HG02759 (cell line): ENCODE measurements around the gene KPNA6.
A peak's percentile ranks its signal among the peaks of the same experiment; 100 is the strongest.
"Not testable (repeated sequence)": the region's sequence is repeated elsewhere in the genome, so short reads cannot be mapped to it uniquely, and the experiment has no call there.

Experiments
- ATAC-seq: cut with Tn5 transposase; IDR thresholded peaks from one replicate; pipeline ENCODE4 v1.9.1; 2021; ENCODE audit warnings: mild to moderate bottlenecking, moderate library complexity; ENCODE audit not compliant: unreplicated experiment

Gene KPNA6

DNA sequence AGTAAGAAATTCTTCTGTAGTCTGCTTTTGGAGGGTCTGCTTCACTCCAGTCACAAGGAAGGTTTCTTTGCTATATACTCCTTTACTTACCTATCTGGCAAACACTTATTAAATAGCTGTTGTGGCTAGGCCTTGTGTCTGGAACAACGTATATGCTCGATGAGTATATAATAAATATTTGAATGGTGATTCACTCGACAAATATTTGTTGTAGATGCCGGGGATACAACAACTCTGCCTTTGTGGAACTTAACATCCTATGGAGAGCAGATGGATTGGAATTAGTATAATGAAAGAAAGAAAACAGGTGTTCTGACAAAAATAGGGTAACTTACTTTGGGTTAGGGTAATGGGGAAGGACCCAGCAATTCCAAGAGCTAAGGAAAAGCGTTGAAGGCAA is 31.1 kb downstream of the KPNA6 start:
- ATAC-seq: no peak

DNA sequence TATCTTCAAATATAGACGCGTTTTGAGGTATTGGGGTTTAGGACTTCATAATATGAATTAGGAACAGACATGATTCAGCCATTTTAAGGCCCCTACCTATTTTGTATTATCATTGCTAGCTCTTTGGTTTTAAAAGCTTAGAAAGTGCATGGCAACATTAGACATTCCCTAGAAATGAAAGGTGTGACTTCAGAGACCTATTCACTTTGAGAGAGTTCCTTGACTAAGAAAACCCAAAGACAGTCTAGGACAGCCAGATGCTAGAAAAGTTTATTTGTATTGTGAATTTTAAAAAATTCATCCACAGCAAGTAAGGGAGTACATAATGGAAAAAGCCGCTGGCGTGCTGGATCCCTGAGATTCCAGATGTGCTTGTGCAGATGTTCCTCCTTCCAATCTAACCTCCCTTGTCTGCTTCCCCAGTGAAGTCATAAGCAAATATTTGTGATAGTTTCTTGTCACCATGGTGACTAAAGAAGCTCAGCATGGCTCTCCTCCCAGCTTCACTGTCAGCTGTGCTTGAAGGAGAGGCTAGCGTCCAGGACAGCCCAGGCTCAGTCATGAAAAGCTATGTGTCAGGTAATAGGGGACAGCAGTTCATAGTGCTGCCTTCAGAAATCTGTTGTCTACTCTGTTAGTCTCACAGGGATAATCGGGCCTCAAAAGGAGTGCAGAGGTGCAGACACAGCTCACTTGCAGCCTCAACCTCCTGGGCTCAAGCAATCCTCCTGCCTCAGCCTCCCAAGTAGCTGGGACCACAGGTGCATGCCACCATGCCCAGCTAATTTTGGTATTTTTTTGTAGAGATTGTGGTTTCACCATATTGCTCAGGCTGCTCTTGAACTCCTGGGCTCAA is 34.8 kb downstream of the KPNA6 start:
- no peak for ATAC-seq

DNA sequence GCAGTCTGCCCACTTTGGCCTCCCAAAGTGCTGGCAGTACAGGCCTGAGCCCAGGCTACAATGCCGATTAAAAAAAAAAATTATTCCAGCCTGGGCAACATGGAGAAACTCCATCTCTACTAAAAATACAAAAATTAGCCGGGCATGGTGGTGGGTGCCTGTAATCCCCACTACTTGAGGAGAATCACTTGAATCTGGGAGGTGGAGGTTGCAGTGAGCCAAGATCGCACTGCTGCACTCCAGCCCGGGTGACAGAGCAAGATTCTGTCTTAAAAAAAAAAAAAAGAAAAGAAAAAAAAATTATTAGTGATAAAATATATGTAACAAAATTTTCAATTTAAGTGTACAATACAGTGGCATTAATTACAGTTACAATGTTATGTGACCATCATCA is 35.4 kb downstream of the KPNA6 start:
- ATAC-seq: not testable (repeated sequence)

DNA sequence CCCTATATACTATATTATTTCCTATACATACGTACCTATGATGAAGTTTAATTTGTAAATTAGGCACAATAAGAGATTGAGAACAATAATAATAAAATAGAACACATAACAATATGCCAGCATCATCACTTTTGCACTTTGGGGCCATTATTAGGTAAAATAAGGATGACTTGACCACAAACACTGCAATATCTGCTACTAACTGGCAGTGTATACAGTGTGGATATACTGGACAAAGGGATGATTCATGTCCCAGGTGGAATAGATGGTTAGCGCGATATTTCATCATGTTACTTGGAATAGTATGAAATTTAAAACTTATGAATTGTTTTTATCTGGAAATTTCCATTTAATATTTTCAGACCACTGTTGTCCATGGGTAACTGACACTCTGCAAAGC is 36.2 kb downstream of the KPNA6 start:
- ATAC-seq: no peak

DNA sequence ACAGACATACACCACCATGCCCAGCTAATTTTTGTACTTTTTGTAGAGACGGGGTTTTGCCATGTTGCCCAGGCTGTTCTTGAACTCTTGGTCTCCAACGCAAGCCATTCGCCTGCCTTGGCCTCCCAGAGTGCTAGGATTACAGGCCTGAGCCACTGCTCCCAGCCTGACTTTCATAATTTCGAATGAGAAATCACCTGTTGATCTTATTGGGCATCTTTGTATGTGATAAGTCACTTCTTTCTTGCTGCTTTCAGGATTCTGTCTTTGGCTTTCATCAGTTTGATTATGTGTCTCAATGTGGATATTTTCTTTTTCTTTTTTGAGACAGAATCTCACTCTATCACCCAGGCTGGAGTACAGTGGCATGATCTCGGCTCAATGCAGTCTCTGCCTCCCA is 39.9 kb downstream of the KPNA6 start:
- ATAC-seq: not testable (repeated sequence)

DNA sequence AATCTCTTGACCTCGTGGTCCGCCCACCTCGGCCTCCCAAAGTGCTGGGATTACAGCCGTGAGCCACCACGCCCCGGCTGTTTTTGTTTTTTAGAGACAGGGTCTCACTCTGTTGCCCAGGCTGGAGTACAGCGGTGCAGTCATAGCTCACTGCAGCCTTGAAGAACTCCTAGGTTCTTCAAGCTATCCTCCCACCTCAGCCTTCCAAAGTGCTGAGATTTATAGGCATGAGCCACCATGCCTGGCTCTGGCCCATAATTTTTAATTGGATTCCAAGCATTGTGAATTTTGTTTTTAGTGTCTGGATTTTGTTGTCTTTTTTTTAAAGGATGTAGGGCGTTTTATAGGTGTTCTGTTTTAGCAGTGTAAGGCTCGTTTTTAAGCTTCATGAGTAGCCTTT is 43.0 kb downstream of the KPNA6 start:
- no peak for ATAC-seq

DNA sequence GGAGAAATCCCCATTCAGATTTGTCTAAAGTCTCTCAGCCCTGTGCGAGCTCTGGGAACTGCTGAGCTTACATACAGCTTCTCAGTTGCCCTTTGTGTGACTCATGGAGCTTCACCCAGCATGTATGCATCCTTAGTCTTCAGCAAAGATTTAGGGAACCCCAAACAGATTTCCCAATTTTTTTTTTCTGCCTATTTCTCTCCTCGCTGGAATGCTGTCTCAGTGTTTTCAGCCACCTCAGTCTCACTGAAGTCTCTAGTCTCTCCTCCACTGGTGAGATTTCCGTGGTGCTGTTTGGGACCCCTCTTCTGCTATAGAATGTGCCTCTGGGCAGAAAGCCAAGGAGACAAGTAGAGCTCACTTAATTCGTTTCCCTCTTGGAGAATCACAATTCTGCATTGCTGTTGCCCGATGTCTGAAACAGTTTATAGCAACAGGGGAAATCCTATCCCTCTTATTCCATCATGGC is 43.5 kb downstream of the KPNA6 start:
- ATAC-seq: no peak

DNA sequence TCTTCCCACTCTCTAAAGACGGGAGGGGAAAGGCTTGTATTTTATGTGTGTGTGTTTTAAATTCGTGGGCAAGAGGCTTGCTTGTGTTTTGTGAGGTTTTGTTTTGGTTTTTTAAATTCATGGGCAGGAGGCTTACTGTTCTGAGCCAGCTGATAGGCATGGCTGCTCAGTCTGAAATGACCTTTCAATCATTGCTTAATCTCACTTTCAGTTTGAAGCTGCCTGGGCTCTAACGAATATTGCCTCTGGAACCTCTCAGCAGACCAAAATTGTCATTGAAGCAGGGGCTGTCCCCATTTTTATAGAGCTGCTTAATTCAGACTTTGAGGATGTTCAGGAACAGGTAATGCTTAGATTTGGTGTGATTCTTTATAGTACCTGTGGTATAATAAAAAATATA is 51.3 kb downstream of the KPNA6 start:
- peak; percentile 43 for ATAC-seq

DNA sequence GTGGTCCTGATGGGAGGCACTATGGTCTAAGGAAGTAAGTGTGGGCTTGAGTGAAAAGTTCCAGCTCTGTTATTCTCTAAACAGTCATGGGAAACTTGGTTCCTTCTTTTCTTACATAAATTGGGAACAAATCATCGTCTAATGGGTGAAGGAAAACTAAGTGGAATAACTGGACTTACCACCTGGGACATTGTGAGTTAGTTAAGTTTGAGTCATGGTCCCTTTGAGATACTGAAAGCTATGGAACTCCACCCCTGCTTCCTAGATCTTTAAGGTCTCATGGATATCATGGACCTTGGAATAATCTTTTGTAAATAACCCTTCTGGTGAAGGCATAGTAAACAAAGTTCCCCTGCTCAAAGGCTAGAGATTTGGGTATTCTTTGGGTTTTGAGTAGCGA is 55.5 kb downstream of the KPNA6 start:
- ATAC-seq: no peak

DNA sequence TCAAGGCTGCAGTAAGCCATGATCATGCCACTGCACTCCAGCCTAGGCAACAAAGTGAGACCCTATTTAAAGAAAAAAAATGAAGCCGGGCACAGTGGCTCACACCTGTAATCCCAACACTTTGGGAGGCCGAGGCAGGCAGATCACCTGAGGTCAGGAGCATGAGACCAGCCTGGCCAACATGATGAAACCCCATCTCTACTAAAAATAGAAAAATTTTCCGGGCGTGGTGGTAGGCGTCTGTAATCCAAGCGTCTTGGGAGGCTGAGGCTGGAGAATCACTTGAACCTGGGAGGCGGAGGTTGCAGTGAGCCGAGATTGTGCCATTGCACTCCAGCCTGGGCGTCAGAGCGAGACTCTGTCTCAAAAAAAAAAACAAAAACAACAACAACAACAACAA is 57.8 kb downstream of the KPNA6 start:
- not testable (repeated sequence) for ATAC-seq

DNA sequence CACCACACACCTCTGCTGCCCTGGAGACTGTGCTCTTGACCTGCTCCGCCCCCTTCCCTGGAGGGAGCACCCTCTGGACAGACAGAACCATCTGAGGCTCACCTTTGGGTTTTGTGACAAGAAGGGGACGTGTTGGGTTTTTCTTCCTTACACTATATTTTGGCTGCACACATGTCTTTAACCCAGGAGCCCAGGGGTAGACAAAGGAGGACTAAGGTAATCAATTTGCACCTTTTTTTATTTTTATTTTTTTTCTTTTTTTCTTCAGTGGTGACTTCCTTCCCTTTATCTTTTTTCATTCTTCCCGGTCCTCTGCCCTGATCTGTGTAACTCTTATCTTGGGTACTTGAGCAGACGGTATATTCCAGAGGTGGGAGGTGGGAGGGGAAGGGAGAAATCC is 63.1 kb downstream of the KPNA6 start:
- ATAC-seq: no peak

DNA sequence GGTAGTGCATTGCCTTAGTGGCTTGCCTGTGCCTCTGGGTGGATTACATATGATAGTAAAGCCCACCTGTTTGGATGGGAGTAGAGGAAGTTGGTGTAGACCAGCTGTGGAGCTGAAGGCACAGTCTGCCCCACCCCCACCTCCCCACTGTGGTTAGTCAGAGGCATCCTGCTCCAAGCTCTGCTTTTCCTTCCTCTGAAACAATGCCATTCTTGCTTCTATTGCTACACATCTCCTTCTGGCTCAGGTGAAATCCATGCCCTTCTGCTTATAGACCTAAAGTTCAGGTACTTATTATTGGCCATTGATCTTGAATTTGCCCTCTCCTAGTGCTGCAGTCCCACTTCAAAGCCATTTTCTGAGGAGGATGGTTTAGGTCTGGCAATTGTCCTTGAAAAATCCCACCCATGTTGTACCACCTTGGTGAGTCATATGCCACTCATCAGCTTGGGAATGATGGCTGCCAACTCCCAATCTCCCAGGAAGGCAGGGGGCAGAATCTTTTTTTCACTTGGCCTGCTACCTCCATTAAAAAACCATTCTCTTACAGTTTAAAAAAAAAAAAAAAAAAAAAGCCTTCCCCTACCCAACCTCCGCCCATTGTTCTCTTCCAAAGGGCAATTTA is 64.9 kb downstream of the KPNA6 start:
- no peak for ATAC-seq

DNA sequence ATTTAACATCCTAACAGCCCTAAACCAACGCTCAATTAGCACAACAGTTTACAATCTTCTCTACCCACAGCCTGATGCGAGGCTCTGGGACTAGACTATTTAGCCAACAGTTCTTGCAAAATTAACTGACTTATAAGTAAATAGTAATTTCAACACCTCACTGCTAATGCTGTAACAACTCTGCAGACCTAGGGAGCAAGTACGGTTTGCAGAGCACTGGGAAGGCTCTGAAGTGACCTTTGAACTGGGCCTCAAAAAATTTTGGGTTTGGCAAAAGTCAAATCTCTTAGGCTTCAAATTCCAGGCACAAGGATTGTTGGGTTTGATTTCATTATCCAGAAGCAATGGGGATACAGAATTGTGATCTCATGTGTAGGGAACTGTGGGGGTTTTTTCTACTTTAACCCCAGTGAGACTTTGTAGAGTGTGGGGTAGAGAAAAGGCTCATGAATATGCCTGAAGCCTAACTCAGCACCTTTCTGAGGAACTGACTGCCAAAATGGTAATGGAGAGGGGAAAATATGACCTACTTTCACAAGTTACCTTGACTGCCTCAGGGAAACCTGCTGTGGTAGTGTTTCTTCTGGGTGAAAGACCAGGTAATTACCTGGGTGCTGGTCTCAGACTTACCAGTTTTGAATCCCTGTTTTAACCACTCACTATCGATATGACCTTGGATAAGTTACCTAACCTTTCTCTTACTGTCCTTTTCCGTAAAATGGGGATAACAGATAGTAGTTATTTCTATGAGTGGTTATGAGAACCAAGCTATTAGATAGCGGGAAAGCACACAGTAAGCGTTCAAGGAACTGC is 70.7 kb downstream of the KPNA6 start:
- no peak for ATAC-seq

DNA sequence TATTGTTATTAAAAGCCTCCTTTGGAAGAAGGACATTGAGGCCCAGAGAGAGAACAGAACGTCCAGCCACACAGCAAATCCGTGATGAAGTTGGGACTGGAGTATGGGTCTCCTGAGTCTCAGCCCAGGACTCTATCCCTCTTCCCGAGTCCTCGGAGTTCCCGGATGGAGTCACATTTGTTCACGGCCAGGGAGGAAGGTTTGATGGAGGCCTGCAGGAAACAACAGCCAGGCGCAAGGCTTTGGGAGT is 71.3 kb downstream of the KPNA6 start:
- ATAC-seq: no peak

DNA sequence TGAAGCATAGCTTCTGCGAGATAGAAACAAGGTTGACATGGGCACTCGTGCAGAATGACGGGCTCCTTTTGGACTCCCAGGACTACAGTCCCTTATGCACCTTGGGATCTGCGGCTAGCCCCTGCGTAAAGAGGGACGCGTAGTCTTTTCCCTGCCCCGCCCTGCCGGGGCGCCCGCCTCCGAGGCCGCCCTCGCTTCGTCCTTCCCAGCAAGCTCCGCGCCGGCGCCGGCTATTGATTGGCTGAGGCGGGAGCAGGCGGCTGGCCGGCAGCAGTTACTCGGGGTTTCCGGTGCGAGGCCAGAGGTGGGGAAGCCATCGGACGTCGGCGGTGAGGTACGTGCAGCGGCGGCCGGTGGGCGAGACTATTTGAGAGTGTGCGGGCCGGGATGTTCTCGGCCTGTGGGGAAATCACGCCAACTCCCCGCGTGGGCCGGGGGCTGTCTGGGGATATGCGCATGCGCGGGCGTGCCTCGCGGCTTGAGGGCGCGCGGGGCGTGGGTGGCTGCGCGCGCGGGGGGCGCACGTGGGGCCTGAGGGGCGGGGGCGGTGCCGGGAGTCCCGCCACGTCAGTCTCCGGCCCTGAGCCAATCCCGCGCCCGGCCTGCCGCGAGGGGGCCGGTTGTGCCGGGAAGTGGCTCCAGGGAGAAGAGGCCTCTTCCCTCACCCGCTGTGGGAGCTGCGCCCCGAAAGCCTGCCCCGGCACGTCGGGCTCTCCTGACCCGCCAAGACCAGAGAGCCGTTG is 71.8 kb downstream of the KPNA6 start, which contains the start of gene TXLNA:
TSS of gene TXLNA (plus strand) at position 233 of the 743 bp plus-strand sequence. CDS start 671 bp downstream, outside the sequence.
- peak; percentile 90 for ATAC-seq

DNA sequence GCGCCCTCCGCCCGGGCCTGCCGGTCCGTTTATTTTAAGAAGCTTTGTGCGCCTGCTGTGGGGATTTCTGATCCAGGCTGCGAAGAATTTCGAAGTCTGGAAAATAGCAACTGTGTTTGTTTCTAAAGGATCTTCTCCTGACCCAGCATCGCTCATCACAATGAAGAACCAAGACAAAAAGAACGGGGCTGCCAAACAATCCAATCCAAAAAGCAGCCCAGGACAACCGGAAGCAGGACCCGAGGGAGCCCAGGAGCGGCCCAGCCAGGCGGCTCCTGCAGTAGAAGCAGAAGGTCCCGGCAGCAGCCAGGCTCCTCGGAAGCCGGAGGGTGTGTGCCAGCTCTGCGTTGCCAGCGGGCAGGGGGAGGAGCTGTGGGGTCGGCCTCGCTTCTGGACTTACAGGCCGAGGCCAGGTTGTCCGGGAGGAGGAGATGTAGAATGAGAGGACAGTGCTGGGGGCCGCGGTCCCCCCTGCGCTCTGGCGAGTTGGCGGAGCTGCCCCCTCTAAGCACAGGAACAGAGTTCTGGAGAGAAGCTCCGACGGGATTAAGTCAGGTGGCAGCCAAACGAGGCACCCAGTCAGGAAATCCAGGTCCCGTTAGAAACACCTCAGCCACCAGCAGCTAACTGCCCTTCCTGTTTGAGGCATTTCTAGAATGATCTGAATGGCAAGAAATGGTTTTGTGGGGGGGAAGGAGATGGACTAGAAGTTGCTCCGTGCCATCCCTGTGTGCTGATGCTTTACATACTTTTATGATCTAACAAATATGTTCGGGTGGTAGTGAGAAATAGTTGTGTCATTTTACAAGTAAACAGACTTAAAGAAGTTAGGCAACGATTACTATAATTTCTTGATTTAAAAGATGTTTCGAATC is 72.6 kb downstream of the KPNA6 start:
- ATAC-seq: no peak

DNA sequence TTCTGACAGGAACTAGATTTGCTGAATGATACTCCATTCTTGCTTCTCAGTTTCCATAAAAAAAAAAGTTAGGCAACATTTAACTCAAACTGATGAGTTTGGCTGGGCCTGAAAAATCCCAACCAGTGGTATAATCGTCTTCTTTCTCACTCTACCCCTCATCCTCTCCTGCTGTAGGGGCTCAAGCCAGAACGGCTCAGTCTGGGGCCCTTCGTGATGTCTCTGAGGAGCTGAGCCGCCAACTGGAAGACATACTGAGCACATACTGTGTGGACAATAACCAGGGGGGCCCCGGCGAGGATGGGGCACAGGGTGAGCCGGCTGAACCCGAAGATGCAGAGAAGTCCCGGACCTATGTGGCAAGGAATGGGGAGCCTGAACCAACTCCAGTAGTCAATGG is 73.2 kb downstream of the KPNA6 start:
- ATAC-seq: no peak

DNA sequence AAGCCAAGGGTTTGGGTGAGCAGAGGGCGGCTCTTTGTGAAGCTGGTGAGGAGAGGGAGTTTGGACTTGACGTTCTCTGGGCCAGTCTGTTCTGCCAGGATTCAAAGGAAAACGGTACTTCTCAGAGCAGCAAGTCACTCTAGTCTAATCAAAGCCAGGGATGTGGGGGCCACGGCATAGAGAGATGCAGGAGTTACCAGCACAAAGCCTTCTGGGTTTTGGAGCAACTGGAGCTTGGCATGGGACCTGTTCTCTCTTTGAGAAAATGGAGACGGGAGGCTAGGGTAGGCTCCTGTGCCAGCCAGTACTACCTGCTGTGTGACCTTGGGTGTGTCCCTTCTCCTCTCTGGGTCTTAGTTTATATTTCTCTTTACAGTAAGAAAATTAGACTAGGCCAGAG is 73.7 kb downstream of the KPNA6 start:
- ATAC-seq: no peak

DNA sequence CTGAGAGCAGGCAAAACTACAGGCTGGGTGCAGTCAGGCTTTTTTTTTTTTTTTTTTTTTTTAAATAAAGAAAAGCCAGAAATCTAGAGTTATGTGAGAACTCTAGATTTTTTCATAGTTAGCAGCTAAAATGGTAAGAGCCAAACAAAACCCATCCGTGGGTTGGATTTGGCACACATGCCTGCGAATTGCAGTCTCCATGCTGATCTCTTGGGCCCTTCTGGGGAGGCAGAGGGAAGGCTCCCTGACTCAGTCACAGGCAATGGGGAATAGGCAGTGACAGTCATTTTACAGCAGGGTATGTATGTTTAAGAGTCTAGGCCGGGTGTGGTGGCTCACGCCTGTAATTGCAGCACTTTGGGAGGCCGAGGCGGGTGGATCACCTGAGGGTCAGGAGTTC is 74.2 kb downstream of the KPNA6 start:
- ATAC-seq: no peak

DNA sequence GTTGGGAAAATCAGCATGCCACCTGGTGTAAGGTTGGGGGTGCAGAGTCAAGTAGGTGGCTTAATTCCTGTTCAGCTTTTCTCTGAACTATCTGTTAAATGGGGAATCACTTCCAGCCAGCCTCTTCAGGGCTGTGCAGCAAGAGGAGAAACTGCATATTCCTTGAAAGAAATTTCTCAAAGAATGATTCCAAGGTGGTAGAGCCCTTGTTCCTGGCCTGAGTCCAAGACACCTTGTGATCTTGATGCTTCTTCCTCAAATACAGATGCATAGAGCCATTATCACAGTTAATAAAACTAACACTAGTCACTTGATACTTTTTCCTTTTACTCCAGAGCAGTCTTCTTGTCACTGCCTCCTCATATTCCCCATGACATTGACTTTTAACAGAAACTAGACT is 76.8 kb downstream of the KPNA6 start:
- ATAC-seq: no peak
